Choroid plexus epithelial cell (primary cell): ENCODE results near the gene PRKAB1.

ENCODE experiments used
- DNase-seq: peaks from one replicate; pipeline ENCODE4 v3.0.0-alpha.2; 2010; ENCODE audit warnings: low read depth
- H3K4me3 ChIP-seq: 2 replicates; pipeline ENCODE4 v1.5.1; 2011; ENCODE audit warnings: low read depth, mild to moderate bottlenecking, control low read depth, low read length, moderate library complexity
- CTCF ChIP-seq: conservative IDR thresholded peaks from 2 replicates; pipeline ENCODE4 v1.5.1; 2011; ENCODE audit warnings: low read depth, mild to moderate bottlenecking, control low read depth, inconsistent platforms, low read length, moderate library complexity

PRKAB1 gene

DNA sequence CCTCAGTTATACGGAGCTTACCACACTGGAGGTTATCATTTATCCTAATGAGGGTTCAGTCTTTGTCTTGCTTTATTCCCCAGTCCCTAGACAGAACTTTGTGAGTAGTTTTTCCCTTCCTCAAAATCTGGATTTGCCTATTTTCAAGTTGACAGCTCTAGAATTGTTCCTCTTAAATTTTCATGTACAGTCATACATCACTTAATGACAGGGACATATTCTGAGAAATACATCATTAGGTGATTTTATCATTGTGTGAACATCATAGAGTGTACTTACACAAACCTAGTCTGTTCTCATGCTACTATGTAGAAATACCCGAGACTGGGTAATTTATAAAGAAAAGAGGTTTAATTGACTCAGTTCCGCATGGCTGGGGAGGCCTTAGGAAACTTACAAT, 3.1 kb downstream of the PRKAB1 start:
- DNase-seq, result no peak
- no peak for TF ChIP-seq CTCF
- no peak overlapping the region for H3K4me3 ChIP-seq

GRCh38 chr12:119672194-119672593, 4.3 kb downstream of the PRKAB1 start:
- H3K4me3 ChIP-seq, result no peak overlapping the region
- no peak for TF ChIP-seq CTCF
- DNase-seq, result no peak

- DNase-seq, result no peak
- H3K4me3 ChIP-seq, result no peak overlapping the region
- TF ChIP-seq CTCF, result no peak
These were observed 5.7 kb downstream of the PRKAB1 start for GRCh38 chr12:119673634-119674033.

DNA sequence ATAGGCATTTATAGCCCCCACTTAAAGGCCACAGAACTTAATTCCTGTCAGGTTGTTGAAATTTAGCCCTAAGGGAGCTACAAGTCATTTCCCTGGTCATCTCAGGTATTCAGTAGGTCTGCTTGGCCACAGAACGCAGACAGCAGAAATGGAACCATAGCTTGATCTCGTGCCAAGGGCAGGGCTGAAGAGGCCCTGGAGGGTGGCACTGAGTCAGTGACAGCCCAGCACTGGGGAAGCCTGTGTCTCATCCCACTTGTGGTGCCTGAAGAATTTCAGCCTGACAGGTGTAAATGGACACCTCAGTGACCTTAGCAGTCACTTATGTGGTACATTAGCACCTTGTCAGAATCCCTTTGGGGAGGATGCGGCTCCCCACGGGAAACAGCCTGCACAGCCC, 6.6 kb downstream of the PRKAB1 start:
- no peak for TF ChIP-seq CTCF
- H3K4me3 ChIP-seq, result no peak overlapping the region
- DNase-seq, result no peak

DNA sequence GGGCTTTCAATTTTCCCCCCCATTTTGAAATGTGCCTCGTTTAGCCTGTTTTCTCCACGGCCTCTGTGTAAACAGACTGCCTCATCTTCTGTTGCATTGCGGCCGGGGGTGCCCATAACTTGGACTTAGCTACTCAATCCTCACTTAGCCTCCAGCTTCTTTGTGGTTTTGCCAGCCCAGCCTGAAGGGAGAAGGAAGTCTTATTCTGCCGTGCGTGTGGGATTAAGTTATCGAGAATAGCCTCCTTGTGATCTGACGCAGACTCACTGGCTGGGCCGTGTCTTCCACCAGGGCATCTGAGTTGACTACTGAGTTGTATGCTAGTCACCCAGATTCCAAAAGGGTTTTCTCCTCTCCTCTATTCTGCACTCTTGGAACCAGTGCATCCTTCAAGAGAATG, 8.1 kb downstream of the PRKAB1 start:
- TF ChIP-seq CTCF, result no peak
- no peak for DNase-seq
- no peak overlapping the region for H3K4me3 ChIP-seq

DNA sequence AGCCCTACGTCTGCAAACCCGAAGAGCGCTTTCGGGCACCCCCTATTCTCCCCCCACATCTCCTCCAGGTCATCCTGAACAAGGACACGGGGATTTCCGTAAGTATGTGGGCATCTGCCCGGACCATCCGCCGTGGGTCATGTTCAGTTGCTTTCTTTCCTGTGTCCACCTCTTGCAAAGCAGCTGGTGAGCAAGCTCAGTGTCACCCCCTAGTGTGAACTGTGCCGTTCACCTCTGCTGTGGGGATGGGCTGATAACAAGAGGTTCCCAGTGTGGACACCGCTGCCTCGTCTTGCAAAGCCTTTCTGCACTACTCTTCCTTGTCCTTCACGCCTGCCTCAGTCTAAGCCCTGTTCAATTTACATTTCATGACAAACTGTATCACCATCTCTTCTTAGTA, 8.6 kb downstream of the PRKAB1 start:
- no peak overlapping the region for H3K4me3 ChIP-seq
- no peak for TF ChIP-seq CTCF
- DNase-seq, result no peak

GRCh38 chr12:119678459-119678858, 10.5 kb downstream of the PRKAB1 start:
- no peak for DNase-seq
- TF ChIP-seq CTCF, result no peak
- no peak overlapping the region for H3K4me3 ChIP-seq
